ENCODE measurements around the gene TMEM207.

TMEM207 gene

GRCh38 chr3:190446573-190447279 is 3.0 kb downstream of the TMEM207 start:
- TF ChIP-seq POLR2AphosphoS5 (IDR thresholded peaks at IDR 0.05; ENCODE audit: low read depth): no peak
- no peak for TF ChIP-seq CTCF (IDR thresholded peaks at IDR 0.05; ENCODE audit: insufficient read depth, low read length)
- TF ChIP-seq GABPA (IDR thresholded peaks at IDR 0.05; ENCODE audit: low read depth): no peak
- no peak for TF ChIP-seq REST (IDR thresholded peaks at IDR 0.05; ENCODE audit: insufficient replicate concordance, low read depth)
- no peak for TF ChIP-seq SPI1 (IDR thresholded peaks at IDR 0.05; ENCODE audit: borderline replicate concordance, low read depth)
- Histone ChIP-seq H3K27me3 (ENCODE audit: insufficient read depth, poor library complexity, severe bottlenecking) (no peaks in the 10 kb centered on the region), H3K27ac (replicated peaks) (peak overlapping the region; percentile 12; the same call in 1 of the 2 replicates), H3K4me3 (replicated peaks; ENCODE audit: insufficient read depth, low read length) (no peak overlapping the region)
- peak in 1 of 2 experiments; percentile 43 for DNase-seq (ENCODE audit: low read depth in 1 of 2, low spot score in 1 of 2)

- no peak for DNase-seq (ENCODE audit: low read depth in 1 of 2, low spot score in 1 of 2)
- TF ChIP-seq REST (IDR thresholded peaks at IDR 0.05; ENCODE audit: insufficient replicate concordance, low read depth) (no peak), CTCF (IDR thresholded peaks at IDR 0.05; ENCODE audit: insufficient read depth, low read length) (no peak), GABPA (IDR thresholded peaks at IDR 0.05; ENCODE audit: low read depth) (no peak), POLR2AphosphoS5 (IDR thresholded peaks at IDR 0.05; ENCODE audit: low read depth) (no peak), SPI1 (IDR thresholded peaks at IDR 0.05; ENCODE audit: borderline replicate concordance, low read depth) (no peak)
- no peaks in the 10 kb centered on the region for H3K27me3 ChIP-seq (ENCODE audit: insufficient read depth, poor library complexity, severe bottlenecking)
- H3K4me3 ChIP-seq (replicated peaks; ENCODE audit: insufficient read depth, low read length): no peak overlapping the region
- peak overlapping the region; percentile 78 for H3K27ac ChIP-seq (replicated peaks)
Measured at GRCh38 chr3:190444576-190445145, 5.0 kb downstream of the TMEM207 start.

- Histone ChIP-seq H3K27me3 (ENCODE audit: insufficient read depth, poor library complexity, severe bottlenecking) (no peaks in the 10 kb centered on the region), H3K27ac (replicated peaks) (peak overlapping the region; percentile 78), H3K4me3 (replicated peaks; ENCODE audit: insufficient read depth, low read length) (no peak overlapping the region)
- TF ChIP-seq POLR2AphosphoS5 (IDR thresholded peaks at IDR 0.05; ENCODE audit: low read depth) (peak; percentile 38; the same call in 1 of the 2 replicates), SPI1 (IDR thresholded peaks at IDR 0.05; ENCODE audit: borderline replicate concordance, low read depth) (no peak)
- peak; percentile 76 to 83 for DNase-seq (ENCODE audit: low read depth in 1 of 2, low spot score in 1 of 2)
Measured at GRCh38 chr3:190444006-190444405, 5.7 kb downstream of the TMEM207 start.

- TF ChIP-seq SPI1 (IDR thresholded peaks at IDR 0.05; ENCODE audit: borderline replicate concordance, low read depth) (no peak; the same call in 1 of the 2 replicates), GABPA (IDR thresholded peaks at IDR 0.05; ENCODE audit: low read depth) (no peak), CTCF (IDR thresholded peaks at IDR 0.05; ENCODE audit: insufficient read depth, low read length) (no peak), POLR2AphosphoS5 (IDR thresholded peaks at IDR 0.05; ENCODE audit: low read depth) (no peak), REST (IDR thresholded peaks at IDR 0.05; ENCODE audit: insufficient replicate concordance, low read depth) (no peak)
- DNase-seq (ENCODE audit: low read depth in 1 of 2, low spot score in 1 of 2): peak; percentile 27 to 41
- H3K4me3 ChIP-seq (replicated peaks; ENCODE audit: insufficient read depth, low read length): no peak overlapping the region
Measured at GRCh38 chr3:190443257-190443656, 6.4 kb downstream of the TMEM207 start.

More at GRCh38 chr3:190443257-190443656, 6.4 kb downstream of the TMEM207 start:
- Histone ChIP-seq H3K27ac (replicated peaks) (peak overlapping the region; percentile 78), H3K27me3 (ENCODE audit: insufficient read depth, poor library complexity, severe bottlenecking) (no peaks in the 10 kb centered on the region)
